ENCODE data around the gene LDHAL6A. TPM values are rescaled to one million over a fixed set of nuclear protein-coding genes. Genes with fewer than 3 reads are reported as not detected.

The LDHAL6A gene
- total RNA-seq, 6 donors from 2014 or later = not detected

DNA sequence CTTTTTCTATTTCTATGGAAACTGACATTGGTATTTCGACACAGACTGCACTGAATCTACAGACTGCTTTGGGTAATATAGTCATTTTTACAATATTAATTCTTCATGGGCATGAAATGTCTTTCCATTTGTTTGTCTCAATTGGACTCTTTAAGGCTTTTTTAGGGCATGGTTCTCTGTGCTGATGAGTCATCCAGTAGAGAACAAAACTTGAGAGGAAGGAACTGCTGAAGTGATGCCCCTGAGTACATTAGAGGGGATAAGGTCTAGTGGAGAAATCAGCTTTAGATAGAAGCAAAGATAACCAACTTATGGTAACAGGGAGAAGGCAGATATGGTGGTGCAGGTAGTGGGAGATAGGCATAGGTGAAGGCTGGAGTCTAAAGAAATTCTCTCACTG is 46.0 kb downstream of the LDHAL6A start:
- ATAC-seq (ENCODE audit: low FRiP score in 2 of 2) = no peak
- no peaks in the 10 kb centered on the region for H3K27me3 ChIP-seq
- no peak for DNase-seq
- H3K27ac ChIP-seq = no peak overlapping the region
- H3K4me3 ChIP-seq = no peak overlapping the region
- H3K4me1 ChIP-seq = no peaks in the 10 kb centered on the region
- 95 to 100% methylated on average over 1 of the region's 1 CpG for WGBS, 2 donors
- H3K9me3 ChIP-seq = no peaks in the 10 kb centered on the region
- TF ChIP-seq POLR2A (IDR thresholded peaks at IDR 0.05) = no peak
- TF ChIP-seq, protein P1, sequence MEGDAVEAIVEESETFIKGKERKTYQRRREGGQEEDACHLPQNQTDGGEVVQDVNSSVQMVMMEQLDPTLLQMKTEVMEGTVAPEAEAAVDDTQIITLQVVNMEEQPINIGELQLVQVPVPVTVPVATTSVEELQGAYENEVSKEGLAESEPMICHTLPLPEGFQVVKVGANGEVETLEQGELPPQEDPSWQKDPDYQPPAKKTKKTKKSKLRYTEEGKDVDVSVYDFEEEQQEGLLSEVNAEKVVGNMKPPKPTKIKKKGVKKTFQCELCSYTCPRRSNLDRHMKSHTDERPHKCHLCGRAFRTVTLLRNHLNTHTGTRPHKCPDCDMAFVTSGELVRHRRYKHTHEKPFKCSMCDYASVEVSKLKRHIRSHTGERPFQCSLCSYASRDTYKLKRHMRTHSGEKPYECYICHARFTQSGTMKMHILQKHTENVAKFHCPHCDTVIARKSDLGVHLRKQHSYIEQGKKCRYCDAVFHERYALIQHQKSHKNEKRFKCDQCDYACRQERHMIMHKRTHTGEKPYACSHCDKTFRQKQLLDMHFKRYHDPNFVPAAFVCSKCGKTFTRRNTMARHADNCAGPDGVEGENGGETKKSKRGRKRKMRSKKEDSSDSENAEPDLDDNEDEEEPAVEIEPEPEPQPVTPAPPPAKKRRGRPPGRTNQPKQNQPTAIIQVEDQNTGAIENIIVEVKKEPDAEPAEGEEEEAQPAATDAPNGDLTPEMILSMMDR (IDR thresholded peaks at IDR 0.05) = no peak
- TF ChIP-seq POLR2AphosphoS5 (IDR thresholded peaks at IDR 0.05) = no peak
- TF ChIP-seq EP300 (IDR thresholded peaks at IDR 0.05) = no peak
- peaks cover 21 to 76% (median 59%) of the 10 kb centered on the region in 4 donors for H3K36me3 ChIP-seq

DNA sequence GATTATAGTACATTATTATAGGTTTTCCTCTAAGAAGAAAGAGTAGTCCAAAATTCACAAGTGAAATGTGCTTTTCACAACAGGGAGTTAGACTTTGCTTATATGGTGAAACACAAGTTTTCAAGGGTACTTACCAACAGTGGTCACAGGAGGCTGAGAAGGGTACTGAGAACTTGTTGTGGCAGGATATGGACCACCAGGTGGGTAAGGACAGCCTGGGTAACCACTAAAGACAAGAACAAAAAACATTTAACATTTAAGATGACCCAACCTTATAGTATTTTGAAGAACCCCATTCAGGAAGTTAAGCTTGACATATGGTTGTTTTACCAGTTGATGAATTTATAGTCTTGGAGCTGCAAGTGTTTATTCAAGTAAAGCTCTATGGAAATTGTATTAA is 46.7 kb downstream of the LDHAL6A start:
- Histone ChIP-seq H3K9me3 (no peaks in the 10 kb centered on the region), H3K4me3 (no peak overlapping the region), H3K36me3 (peaks cover 27 to 76% (median 60%) of the 10 kb centered on the region in 4 donors), H3K27me3 (no peaks in the 10 kb centered on the region), H3K4me1 (no peaks in the 10 kb centered on the region), H3K27ac (no peak overlapping the region)
- DNase-seq (no peak), ATAC-seq (ENCODE audit: low FRiP score in 2 of 2) (no peak)
- no peak for TF ChIP-seq POLR2A (IDR thresholded peaks at IDR 0.05)
- TF ChIP-seq, protein P1 (IDR thresholded peaks at IDR 0.05) = no peak
- TF ChIP-seq POLR2AphosphoS5 (IDR thresholded peaks at IDR 0.05) = no peak
- TF ChIP-seq EP300 (IDR thresholded peaks at IDR 0.05) = no peak

DNA sequence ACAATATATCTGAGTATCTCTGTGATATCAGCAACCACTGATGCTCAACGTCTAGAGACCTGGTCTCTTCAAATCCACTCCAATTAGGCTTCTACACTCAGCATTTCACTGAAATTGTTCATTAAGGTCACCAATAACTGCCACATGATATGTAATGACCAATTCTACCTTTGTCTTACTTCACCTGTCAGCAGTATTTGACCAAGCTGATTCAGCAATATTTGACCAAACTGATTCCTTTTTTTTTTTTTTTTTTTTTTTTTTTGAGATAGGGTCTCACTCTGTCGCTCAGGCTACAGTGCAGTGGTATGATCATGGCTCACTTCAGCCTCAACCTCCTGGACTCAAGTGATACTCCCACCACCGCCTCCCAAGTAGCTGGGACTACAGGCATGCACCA is 65.5 kb downstream of the LDHAL6A start:
- H3K27me3 ChIP-seq = no peaks in the 10 kb centered on the region
- WGBS, 2 donors = 93 to 97% methylated on average over 3 of the region's 3 CpGs
- H3K9me3 ChIP-seq = no peaks in the 10 kb centered on the region

DNA sequence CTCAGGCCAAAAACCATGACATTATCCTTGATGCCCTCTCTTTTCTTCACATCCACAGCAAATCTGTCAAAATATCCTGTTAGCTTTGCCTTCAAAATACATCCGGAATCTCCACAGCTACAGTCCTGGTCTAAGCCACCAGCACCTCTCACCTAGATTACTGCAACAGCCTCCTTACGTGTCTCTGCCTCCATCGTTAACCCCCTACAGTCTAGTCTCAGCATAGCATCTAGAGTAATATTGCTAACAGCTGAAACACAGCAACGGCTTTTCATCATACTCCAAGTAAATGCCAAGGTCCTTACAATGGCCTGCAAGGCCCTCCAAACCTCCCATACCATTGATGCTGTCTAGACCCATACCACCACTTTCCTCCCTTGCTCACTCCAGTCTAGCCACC is 66.7 kb downstream of the LDHAL6A start:
- Histone ChIP-seq H3K9me3 (no peaks in the 10 kb centered on the region), H3K27ac (no peak overlapping the region), H3K27me3 (no peaks in the 10 kb centered on the region), H3K4me3 (no peak overlapping the region), H3K4me1 (peaks cover 12 to 34% (median 17%) of the 10 kb centered on the region in 4 donors), H3K36me3 (peaks cover 0 to 33% (median 4%) of the 10 kb centered on the region in 4 donors)
- DNase-seq (no peak), ATAC-seq (ENCODE audit: low FRiP score in 2 of 2) (no peak)
- TF ChIP-seq POLR2A (IDR thresholded peaks at IDR 0.05) (no peak), POLR2AphosphoS5 (IDR thresholded peaks at IDR 0.05) (no peak), EP300 (IDR thresholded peaks at IDR 0.05) (no peak)
- TF ChIP-seq, protein P1 (IDR thresholded peaks at IDR 0.05) = no peak
- WGBS, 2 donors = 77 to 80% methylated on average over 4 of the region's 4 CpGs

More for the DNA sequence above, 65.5 kb downstream of the LDHAL6A start:
- DNase-seq (no peak), ATAC-seq (ENCODE audit: low FRiP score in 2 of 2) (no peak)
- TF ChIP-seq POLR2A (IDR thresholded peaks at IDR 0.05) (no peak), POLR2AphosphoS5 (IDR thresholded peaks at IDR 0.05) (no peak), EP300 (IDR thresholded peaks at IDR 0.05) (no peak)
- TF ChIP-seq, protein P1 (IDR thresholded peaks at IDR 0.05) = no peak
- Histone ChIP-seq H3K36me3 (peaks cover 0 to 40% (median 4%) of the 10 kb centered on the region in 4 donors), H3K27ac (no peak overlapping the region), H3K4me1 (peaks cover 11 to 30% (median 16%) of the 10 kb centered on the region in 4 donors), H3K4me3 (no peak overlapping the region)

DNA sequence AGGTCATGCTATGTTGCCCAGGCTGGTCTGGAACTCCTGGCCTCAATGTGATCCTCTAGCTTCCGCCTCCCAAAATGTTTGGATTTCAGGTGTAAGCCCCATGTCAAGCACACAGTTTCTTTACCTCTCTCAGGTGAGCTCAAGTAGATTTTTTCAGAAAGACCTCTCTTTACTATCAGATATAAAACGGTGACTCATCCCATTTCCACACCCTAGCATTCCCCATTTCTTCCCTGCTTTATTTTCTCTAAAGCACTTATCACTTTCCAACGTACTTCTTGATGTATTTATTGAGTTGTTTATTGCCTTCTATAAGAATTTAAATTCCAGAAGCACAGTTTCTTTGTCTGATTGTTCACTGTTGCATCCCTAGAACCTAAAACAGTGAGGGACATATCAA is 67.4 kb downstream of the LDHAL6A start:
- peaks cover 0 to 26% (median 3%) of the 10 kb centered on the region in 4 donors for H3K36me3 ChIP-seq
- H3K9me3 ChIP-seq = no peaks in the 10 kb centered on the region
- no peaks in the 10 kb centered on the region for H3K27me3 ChIP-seq
- DNase-seq (no peak), ATAC-seq (ENCODE audit: low FRiP score in 2 of 2) (no peak)
- H3K4me3 ChIP-seq = no peak overlapping the region
- TF ChIP-seq POLR2A (IDR thresholded peaks at IDR 0.05) (no peak), EP300 (IDR thresholded peaks at IDR 0.05) (no peak), POLR2AphosphoS5 (IDR thresholded peaks at IDR 0.05) (no peak)
- TF ChIP-seq, protein P1 (IDR thresholded peaks at IDR 0.05) = no peak
- WGBS, 2 donors = 88 to 92% methylated on average over 3 of the region's 3 CpGs
- no peak overlapping the region for H3K27ac ChIP-seq
- H3K4me1 ChIP-seq = peaks cover 19 to 41% (median 20%) of the 10 kb centered on the region in 4 donors
